GM12801 (cell line): Measurements from ENCODE around the gene UBTD2.

Source experiments
- TF ChIP-seq, protein P1 (sequence below): IDR thresholded peaks from one replicate; pipeline ENCODE4 v1.5.1; 2011; ENCODE audit warnings: control low read depth; ENCODE audit not compliant: insufficient read length; ENCODE audit errors: extremely low read depth

Gene UBTD2

DNA sequence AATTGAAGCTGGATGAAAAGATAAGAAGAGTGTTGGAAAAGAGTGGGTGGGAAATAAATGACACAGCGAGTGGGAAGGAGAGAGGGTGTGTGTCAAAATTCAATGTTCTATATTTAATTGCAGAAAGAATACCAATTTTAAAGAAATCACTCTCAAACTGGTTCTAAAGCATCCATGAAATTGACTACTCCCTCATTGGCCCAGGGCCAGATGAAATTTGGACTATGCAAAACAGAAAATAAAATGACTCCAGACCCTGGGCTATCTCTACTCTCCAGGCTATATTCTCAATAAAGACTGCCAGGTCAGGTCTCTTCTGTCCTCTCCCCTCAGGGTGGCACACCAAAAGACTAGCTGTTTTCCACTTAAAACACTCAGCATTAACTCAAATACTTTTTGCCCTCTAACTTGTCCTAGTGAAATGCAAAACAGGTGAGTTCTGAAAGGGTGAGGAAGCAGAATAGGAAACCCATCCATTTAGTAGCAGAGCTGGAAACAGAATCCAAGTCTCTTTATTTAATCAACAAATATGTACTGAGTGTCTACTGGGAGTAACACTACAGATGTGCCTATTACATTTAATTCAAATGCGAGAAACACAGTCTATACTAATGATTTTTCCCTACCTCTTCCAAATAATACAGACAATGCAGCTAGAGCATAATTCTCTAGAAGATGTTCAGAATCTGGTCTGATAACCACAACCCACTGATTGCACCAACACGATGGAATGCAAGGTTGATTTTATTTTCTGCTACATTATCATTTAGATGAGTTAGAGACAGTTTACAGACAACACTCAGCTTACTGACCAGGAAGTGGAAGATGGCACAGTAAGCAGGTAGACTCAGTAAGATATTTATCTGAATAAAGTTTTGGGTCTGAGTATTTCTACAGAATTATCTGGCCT is 47.5 kb downstream of the UBTD2 start:
- TF ChIP-seq, protein P1, sequence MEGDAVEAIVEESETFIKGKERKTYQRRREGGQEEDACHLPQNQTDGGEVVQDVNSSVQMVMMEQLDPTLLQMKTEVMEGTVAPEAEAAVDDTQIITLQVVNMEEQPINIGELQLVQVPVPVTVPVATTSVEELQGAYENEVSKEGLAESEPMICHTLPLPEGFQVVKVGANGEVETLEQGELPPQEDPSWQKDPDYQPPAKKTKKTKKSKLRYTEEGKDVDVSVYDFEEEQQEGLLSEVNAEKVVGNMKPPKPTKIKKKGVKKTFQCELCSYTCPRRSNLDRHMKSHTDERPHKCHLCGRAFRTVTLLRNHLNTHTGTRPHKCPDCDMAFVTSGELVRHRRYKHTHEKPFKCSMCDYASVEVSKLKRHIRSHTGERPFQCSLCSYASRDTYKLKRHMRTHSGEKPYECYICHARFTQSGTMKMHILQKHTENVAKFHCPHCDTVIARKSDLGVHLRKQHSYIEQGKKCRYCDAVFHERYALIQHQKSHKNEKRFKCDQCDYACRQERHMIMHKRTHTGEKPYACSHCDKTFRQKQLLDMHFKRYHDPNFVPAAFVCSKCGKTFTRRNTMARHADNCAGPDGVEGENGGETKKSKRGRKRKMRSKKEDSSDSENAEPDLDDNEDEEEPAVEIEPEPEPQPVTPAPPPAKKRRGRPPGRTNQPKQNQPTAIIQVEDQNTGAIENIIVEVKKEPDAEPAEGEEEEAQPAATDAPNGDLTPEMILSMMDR, result no peak

DNA sequence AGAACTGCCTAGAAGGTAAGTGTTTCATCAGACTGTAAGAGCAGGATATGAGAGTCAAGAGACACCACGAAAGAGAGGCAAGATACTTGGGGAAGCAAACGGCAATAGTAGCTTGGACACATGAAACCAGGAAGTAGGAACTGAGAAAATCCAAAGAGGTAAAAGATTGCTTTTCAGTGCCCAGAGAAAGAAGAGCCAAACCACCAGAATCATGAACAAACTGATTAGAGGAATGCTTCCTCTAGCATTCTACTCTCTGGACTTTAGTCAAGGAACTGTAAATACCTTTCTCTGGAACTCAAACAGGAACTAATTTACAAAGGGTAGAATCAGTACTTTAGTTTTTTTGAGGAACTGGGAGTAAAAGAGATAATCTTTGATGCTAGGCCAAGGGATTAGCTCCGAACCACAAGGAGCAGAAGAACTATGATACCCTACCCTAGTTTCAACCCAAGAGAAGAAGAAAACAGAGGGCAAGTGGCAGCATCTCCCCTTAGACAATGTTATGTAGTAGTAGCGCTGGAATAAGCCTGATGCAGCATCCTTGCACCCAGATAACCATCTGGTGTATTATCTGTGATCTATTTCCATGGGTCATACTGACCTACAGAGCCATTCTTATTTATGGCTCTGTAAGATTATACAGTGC is 48.3 kb downstream of the UBTD2 start:
- TF ChIP-seq, protein P1, result no peak

DNA sequence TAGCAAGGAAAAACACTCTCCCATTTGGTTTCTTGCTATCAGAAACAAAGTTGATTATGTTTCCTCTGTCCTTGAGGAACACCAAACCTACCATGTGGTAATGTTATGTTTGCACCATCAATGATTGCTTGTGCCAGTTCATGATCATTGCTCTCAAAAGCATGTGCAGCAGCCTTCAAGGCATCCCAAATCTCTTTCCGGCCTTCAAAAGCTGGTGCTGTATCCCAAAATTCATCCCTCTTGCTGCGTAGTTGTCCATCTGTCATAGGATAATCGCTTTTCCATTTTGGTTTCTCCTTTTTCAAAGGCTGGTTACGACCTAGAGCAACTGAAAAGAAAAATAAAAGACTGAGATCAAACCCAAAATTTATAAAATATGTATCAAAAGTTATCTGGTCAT is 49.5 kb downstream of the UBTD2 start:
- TF ChIP-seq, protein P1, result no peak

DNA sequence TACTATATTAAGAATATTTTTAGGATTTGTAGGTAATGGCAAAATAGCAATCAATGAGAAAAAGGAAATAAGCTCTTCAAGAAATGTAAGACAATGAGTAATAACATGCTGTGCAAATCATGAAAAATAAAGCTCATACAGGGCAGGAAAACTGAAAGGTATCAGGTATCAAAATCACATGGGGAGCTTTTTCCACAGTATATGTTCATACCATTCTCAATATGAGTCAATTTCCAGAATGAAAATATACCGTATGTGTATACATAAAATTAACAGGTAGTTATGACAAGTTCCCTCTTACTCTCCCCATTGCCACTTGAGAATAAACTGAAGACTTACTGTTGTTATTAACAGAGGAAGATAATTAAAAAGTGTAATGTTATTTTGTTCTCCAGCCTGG is 53.7 kb downstream of the UBTD2 start:
- TF ChIP-seq, protein P1, result no peak

DNA sequence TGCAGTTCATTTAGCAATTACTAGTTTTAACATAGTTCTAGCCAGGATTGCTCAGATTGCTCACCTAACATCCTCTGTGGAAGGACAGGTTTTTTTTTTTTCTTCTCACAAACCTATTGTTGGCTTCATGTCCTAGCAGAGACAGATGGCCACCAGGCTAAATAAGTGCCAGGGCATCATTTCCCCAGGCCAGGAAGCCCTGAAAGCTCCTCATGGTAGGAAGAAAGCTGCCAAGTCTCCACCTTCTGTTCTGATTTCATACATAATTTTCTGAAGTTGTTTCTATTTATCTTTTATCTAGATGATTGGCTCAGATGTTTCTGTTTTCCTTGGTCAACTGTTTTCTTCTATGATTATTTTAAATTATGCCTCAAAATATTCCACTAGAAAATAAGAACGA is 58.6 kb downstream of the UBTD2 start:
- TF ChIP-seq, protein P1, result no peak

DNA sequence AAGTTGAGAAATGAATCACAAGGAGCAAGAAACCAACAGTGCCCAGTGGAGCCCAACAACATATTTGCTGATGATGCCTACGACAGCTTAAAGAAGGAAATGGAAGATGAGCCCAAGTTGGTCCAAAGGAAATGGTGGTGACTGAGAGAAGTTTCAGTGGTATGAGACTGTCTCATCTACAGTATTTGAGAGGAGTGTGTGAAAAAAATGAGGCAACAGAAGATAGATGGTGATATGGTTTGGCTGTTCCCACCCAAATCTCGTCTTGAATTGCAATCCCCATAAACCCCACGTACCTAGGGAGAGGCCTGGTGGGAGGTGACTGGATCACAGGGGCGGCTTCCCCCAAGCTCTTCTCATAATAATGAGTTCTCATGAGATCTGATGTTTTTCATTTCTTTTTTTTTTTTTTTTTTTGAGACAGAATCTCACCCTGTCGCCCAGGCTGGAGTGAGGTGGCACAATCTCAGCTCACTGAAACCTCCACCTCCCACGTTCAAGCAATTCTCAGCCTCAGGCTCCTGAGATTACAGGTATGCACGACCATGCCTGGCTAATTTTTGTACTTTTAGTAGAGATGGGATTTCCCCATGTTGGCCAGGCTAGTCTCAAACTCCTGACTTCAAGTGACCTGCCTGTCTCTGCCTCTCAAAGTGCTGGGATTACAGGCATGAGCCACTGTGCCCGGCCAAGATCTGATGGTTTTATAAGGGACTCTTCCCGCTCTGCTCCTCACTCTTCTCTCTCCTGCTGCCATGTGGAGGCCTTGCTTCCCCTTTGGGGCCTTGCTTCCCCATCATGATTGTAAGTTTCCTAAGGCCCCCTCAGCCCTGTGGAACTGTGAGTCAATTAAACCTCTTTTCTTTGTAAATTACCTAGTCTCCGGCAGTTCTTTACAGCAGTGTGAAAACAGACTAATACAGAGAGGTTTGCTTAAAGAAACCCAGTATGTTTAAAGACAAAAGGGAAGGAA is 59.4 kb downstream of the UBTD2 start:
- TF ChIP-seq, protein P1, result no peak

DNA sequence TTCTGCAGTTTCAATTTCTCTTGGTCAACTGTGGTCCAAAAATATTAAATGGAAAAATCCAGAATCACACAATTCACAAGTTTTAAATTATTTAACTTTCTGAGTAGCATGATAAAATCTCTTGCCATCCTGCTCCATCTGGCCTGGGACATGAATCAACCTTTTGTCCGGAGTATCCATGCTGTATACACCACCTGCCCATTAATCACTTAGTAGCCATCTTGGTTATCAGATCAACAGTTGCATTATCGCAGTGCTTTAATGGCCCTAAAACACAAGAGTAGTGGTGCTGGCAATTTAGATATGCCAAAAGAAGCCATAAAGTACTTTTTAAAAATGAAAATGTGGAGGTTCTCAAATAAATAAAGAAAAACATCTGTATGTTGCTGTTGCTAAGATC is 64.3 kb downstream of the UBTD2 start:
- TF ChIP-seq, protein P1, result no peak
